NOMO-1 treated with dmso at 0.1 percent for 144 hours (cell line): Measurements from ENCODE around the gene FLYWCH2.

Source experiments
- DNase-seq: peaks from one replicate; lab custom pipeline; 2025; ENCODE audit not compliant: unreplicated experiment; lab: John Stamatoyannopoulos, UW

FLYWCH2 gene, protein sequence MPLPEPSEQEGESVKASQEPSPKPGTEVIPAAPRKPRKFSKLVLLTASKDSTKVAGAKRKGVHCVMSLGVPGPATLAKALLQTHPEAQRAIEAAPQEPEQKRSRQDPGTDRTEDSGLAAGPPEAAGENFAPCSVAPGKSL

DNA sequence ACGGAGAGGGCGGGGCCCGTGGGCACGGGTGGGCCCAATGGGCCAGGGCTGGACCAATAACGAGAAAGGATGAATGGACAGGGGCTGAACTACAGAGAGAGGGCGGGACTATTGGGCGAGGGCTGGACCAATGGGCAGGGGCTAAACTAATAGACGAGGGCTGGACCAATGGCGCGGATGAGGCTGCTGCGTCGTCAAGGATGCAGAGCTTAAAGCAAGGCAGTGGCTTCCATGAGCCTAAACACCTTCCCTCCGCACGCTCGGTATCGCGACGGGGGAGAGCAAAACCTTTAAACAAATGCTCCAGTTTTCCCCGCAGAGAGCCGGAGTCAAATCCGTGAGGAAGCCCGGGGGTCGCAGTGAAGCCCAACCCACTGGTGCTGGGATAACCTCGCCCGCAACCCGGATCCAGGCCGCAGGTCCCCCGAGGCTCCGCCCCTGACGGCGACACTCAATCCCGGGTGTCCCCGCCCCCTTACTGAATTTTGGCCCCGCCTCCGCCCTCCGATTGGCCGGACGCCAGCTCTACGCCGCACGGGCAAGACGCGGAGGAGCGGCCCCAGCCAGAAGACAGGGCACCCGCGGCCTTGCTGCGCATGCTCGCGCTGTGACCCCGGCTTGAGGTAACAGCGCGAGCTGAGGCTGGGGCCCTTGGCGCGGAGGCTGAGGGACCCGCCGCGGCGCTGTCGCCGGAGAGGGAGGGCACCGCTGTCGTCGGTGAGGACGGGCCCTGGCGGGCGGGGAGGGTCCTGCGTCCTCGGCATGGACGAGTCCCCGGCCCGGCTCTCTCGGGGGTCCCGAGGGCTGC is at the start of gene FLYWCH2:
TSS of gene FLYWCH2 (plus strand) at position 566 of the 808 bp plus-strand sequence. CDS start 13,235 bp downstream, outside the sequence.
- peak; percentile 98 for DNase-seq

DNA sequence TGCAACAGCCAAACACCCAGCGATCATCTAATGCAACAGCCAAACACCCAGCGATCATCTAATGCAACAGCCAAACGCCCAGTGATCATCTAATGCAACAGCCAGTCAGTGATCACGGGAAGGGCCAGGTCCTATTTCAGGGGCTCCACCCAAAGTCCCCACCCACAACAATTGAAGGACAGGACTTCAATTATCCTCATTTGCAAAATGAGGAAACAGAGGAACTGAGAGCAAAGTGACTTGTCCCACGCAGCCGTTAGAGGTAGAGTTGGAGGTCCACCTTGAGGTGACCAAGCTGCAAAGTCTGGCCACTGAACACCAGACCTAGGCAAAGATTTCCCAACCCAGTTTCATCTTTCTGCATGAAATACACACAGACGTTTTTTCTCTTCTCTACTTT is 49.2 kb upstream of the FLYWCH2 start:
- peak; percentile 60 for DNase-seq

DNA sequence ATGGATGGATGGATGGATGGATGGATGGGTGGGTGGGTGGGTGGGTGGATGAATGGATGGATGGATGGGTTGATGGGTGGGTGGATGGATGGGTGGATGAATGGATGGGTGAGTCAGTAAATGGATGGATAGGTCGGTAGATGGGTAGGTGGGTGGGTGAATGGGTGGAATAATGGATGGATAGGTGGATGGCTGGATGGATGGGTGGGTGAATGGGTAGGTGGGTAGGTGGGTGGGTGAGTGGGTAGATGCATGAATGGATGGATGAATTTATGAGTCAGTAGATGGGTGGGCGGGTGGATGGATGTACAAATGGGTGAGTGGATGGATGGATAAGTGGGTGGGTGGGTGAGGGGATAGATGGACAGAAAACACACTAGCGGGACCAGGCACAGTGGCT is 48.0 kb upstream of the FLYWCH2 start:
- no peak for DNase-seq

DNA sequence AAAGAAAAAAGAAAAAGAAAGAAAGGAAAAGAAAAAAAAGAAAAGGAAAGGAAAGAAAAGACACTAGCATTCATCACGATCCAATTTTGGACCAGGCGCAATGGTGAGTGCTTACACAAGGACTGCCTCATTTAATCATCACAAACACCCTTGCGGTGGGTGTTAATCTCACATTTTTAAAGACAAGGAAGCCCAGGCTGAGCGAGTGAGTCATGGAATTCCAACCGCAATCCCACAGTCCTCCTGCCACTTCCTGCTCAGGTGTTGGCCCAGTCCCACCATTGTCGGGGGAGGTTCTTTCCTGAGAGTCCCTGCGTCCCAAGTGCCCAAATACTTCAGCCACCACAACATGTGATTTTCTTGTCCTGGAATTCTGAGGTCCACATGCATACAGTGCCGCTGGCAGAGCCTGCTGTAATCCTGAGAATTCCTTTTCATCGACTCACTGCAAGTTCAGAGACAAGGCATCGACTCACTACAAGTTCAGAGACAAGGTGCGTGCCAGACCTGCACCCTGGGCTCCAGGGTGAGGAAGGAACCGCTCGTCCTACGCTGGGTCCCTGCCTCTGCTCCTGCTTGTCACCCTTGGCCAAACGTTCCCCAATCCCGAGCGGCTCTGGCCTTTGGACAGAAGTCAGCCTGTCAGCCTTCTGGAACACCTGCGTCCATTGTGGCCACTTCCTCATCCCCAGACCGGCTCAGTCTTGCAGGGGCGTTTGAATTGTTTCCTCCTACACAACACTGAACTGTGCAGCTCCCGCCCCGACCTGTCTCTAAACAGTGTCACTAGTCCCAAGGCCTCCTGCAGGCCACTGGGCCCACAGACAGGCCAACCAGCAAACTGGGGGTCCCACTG is 47.1 kb upstream of the FLYWCH2 start:
- DNase-seq = no peak

DNA sequence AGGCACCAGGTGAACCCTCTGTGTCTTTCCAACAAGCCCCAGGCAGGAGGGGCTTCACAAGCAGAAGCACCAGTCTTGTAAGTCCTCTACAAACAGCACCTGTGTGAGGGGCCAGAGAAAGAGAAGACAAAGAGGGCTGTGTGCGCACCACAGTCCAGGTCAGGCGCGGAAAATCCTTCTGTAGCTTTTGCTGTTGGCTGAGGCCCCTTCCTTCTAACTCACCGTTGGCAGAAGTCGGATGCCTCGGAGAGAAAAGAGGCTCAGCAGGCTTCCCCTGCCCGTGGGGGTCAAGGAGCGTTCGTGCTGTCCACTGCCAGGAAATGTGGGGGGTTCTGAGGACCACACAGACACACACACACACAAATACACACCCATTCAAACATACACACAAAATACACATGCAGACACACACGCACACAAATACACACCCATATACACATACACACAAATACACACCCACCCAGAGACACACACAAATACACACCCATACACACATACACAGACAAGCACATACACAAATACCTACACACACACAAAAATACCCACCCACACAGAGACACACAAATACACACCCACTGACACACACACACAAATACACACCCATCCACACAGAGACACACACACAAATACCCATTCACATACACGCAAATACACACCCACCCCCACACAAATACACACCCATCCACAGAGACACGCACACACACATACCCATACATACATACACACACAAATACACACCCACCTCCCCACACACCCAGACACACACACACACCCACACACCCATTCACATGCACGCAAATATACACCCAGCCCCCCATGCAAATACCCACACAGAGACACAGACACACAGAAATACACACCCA is 46.1 kb upstream of the FLYWCH2 start:
- no peak for DNase-seq

DNA sequence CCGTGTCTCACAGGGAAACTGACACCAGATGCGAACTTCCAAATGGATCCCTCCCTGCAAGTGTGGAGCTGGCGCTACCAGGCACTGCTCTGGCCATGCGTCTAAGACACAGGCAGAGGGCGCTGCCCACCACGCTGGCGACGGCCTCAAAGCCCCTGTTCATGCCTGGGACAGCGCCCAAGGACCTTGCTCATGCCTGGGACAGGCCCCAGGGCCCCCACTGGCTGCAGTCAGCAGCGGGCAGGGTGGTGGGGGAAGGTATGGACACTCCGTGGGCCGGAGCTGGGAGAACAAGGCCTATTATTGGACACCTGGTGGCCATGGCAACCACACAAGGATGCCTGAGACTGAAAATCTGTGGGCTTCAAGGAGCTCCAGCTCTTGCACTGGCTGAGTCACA is 44.1 kb upstream of the FLYWCH2 start:
- no peak for DNase-seq

DNA sequence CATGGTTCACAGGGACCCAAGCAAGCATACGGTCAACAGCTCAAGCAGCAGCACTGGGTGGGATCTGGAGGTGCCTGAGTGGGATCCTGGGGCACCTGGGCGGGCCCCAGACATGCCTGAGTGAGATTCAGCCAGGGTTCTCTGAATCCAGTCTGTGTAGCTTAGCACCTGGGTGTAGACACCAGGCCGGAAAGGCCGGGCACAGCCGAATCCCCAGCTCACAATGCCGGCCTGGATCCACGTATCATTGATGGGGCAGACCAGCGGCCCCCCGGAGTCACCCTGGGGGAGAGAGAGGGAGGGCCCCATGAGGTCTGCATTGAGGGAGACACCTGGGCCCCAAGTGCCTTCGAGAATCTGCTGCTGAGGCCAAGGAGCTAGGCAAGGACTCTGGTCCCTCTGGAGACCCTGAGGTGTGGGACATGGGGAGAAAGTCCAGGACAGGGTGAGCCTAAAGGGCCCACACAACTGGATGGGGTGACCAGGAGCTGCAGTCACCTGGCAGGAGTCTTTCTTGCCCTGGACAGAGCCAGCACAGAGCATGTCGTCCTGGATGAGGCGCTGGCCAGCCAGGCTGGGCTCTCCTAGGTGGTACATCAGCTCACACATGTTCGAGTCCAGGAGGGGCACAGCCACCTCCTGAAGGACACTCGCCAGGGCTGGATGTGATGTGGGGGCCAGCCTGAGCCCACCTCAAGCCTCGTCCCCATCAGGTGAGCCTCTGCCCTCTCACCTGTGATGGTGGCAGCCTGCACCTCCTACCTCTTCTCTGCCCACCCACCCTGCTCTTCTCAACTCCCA is 43.2 kb upstream of the FLYWCH2 start:
- DNase-seq = no peak

DNA sequence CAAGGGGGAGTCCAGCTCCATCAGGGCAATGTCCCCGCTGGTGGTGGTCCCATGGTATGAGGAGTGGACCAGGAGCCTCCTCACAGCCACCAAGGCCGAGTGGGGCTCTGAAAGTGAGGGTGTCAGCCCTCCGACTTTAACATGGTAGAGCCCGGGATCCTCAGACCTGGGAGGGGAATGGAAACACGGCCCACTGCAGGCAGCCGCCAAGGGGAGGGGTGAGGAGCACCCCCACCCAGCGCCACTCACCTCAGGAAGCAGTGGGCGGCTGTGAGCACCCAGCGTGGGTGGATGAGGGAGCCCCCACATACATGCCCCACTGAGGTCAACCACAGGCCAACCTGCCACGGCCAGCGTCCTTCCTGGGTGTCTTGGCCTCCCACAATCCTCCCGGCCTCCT is 42.1 kb upstream of the FLYWCH2 start:
- no peak for DNase-seq

DNA sequence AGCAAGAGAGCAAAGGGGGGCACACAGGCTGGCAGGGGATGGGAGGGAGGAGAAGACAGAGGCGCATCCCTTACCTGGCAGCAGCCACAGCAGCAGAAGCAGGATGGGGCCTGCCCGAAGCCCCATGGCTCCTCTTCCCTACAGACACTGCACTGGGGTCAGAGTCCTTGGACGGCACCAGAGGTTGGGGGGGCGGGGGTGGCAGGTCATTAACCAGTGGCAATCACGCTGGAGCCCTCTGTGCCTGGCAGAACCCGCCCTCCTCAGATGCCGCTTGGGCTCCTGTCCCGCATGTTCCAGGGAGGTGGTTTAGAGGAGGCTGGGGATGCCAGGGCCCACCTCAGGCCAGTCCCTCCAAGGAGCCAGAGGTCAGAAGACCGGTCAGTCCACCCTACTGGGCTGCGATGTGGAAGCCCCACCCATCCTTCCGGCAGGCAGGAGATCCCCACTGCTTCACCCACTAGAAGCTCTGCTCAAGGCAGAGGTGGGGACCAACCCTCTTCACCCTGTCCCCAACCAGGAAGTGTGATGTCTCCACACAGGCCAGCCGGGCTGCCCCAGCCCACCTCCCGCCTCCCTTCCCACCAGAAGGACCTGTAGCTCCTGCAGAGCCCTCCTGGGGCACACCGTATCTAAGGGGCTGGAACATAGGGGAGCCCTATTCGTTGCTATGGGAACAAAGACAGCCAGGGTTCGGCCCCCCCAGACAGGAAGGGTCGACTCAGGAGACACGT is 41.2 kb upstream of the FLYWCH2 start:
- no peak for DNase-seq

DNA sequence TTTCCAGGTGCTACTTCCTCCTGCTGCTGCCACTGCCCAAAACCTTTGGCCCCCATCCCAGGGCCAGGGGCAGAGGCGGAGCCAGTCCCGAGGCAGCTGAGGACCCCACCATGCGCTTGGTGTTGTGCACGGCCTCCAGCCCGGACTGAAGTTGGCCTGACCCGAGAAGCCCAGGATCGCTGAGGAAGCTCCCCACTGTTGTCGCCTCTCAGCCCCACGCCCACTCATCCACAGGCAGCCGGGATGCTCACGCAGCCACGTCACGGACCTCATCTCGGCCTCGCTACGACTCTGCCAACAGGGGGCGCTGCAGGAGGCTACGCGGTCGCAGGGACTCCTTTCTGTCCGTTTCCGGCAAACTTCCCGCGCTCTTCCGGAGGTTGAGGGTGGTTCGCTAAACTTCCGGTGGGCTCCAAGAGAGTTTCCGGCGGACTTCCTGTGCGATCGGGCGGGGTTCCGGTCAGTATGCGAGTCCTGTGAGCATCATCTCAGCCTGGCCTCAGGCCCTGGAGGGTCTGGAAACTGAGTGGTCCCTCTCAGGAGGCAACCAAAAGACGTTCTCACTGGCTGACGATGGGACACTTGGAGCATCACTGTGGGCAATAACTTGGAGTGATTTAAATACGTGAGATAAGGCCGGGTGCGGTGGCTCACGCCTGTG is 40.5 kb upstream of the FLYWCH2 start:
- DNase-seq = peak; percentile 61

DNA sequence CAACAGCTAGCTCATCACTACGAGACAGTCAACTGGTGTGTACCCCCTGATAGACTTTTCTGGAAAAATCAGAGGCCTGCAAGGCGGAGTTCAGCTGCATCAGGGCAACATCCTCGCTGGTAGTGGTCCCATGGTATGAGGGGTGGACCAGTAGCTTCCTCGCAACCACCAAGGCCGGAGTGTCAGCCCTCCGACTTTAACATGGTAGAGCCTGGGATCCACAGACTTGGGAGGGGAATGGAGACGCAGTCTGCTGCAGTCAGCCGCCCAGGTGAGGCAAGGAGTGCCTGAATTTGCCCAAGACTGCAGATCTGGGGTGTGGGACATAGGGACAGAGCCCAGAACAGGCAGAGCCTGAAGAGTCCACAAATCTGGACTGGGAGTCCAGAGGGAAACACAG is 39.5 kb upstream of the FLYWCH2 start:
- DNase-seq = no peak

DNA sequence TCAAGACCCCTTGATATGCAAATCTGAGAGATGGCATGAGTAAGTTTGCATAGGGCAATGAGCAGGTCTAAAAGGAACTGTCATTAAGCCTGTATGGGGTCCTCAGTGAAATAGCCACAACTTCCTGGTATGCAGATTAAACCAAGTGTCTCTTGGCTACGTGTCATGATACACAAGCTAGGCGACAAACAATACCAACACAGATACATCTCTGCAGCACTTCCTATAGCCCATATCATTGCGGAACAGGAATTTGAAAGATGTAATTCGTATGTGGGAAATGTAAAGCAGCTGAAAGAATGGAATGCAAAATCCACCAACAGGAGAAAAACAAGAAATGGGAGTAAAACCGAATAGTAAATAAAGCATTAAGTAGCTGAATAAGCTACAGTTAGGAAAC is 37.9 kb upstream of the FLYWCH2 start:
- DNase-seq = no peak

DNA sequence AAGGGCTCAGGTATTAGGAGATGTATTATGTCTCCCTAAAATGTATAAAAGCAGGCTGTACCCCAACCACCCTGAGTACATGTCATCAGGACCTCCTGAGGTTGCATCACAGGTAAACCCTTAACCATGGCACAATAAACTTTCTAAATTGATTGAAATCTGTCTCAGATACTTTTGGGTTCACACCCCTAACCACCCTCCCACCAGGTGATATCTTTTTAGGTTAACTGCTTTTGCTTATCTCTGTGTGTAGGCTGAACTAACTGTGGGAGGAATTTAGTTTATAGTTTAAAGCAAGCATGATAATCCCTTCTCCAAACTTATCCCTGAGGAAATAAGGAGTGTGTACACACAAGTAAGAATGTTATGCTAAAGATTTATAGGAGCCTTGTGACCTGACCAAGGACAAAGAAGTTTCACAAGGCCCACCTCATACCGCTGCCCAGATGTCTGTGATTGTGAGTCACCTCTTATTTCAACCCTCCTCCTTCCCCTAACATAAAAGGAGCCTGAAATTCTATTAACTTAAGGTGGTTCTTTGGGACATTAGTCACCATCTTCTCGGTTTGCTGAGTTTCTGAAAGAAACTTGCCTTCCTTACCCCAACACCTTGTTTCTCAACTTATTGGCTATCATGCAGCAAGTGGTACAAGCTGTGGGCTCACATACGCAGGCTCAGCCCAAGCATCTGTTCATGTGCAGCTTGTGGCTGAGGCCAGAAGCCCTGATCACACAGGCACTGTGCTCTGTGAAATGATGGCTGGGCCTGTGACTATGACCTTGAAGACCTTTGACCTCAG is 36.3 kb upstream of the FLYWCH2 start:
- no peak for DNase-seq

DNA sequence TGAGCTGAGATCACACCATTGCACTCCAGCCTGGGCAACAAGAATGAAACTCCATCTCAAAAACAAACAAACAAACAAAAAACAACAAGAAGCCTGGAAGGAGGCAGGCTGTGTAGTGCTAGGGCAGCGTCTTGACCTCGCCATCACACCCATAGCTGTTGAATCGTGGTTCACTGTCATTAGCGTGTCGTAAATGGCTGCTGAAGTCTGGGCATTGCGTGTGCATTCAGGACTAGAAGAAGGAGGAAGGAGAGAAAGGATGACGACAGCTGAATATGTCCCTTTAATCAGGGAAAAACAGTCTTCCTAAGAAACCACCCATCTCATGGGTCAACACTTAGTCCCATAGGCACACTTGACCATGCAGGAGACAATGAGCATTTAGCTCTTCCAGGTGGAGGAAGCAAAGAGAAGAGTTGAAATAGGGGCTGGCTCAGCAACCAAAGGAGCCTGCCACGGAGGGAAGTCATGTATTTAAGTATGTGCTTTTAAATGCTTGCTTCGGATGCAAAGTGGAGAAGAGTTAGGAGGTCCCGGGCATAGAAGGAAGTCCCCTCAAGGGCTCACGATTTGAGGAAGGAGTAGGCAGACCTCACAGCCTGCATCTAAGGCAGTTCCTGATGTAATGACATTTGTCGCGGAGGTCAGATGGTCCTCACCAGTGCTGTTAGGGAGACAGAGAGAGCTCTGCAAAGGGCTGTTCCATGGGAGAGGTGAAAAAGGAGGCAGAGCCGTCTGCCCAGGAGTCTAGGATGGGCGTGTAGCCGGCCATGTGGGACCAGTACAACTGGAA is 33.9 kb upstream of the FLYWCH2 start:
- no peak for DNase-seq

DNA sequence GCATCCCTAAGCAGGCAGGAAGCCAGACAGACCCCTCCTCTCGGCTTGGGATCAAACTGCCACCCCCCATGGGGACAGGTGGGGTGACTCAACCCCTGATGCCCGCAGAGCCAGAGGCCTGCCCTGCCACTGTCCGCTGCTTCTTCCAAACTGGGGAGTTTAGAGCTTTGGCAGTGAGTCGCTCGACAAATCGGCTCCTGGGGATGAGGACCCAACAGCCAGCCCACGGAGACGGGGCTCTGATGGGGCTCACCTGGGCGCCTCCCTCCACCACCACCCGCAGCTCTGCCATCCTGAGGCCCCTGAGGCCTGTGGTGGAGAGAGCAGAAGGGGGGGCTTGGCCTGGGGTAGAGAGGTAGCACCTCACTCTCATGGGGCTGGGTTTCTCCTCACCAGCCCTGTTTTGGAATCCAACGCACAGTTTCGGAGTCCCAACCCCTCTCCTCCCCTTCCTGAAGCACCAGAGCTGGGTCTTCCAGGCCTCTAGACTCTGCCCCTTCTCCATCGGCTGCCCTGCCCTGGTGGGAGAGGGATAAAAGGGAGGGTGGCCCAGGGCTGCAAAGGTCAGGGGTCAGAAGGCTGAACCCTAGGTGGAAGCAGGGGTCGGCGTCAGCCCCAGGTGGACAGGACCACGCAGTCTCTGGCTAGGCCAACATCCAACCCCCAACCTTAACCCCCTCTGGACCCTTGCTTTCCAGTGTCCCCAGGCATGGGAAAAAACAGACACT is 30.8 kb upstream of the FLYWCH2 start:
- no peak for DNase-seq

DNA sequence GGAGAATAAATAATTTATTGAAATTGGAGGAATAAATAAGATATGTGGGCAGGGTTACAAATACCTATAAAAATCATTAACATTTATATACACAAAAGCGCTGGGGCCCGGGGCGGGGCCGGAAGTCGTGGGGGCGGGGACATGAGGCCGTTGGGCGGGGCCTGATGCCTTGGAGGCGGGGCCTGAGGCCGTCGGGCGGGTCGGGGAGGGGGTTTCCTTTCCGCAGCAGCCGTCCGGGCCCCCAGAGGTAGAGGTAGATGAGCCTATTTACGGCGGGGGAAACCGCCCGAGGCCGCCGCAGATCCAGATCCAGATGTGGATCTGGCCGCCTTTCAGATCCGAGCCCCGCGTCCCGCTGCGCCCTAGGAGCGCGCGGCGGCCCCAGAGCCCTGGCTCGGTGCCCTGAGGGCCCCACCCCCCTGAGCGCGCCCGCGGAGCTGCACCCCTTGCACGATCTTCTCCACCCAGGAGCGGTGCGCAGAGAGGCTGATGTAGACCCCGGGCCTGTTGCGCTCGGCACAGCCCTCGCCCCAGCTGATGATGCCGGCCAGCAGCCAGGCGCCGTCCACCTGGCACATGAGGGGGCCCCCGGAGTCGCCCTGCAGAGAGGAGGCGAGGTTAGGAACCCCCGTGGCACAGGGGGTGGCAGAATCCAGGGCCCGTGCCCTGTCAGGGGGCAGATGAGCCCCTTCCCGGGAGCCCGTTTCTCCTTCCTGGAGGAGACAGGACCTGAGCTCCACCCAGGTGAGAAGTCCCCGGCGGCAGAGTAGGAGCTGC is 30.1 kb upstream of the FLYWCH2 start:
- no peak for DNase-seq
